ENCODE measurements around the gene CTNND2. TPM values are rescaled to one million over a fixed set of nuclear protein-coding genes. Genes with fewer than 3 reads are reported as not detected.

Gene CTNND2
- total and polyA plus RNA-seq, 5 experiments from 2014 or later: not detected

DNA sequence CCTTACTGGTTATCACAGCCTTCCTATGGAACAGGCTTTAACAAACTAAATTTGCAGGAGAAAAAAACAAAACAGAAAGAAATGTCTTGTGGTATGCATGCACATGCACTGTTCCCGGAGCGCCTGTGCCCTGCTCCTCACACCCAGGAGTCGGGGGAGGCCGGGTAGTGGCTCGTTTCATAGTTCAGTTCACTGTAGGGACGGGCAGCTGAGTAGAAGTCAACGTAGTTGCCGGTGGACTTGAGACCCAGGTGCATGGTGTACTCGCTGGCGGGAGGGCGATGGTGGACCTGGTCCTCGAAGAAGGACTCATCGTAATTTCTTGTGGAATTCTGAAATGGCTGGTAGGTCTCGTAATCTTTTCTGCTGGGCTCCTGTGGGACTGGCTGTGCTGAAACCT, 930.9 kb downstream of the CTNND2 start:
- POLR2A ChIA-PET: no interaction called here

DNA sequence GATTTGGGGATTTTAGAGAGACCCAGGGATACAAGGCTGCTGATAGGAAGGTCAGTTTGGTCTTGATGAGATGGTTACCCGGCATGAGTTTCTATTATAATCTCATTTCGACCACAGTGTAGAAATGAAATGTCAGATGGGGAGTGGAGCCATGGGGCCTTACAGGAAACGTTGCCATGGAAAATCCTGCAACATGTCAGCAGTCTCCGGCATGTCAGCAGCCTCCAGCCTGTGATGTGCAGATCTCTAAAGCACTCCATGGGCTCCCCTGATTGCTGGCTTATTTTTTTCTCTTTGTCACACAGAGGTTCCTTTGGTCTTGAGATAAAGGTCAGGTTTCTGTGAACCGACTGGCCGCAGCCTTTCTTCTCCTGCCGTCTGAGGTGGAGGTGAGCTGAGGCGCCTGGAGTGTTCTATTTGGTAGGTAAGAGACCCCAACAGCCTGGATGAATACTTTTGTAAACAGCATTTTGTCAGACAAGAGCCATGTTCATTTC, 934.5 kb downstream of the CTNND2 start:
- H3K4me3 Mint-ChIP-seq: no peak overlapping the region
- H3K36me3 Mint-ChIP-seq: no peaks in the 10 kb centered on the region
- POLR2A ChIA-PET: no interaction called here

More for the DNA sequence above, 930.9 kb downstream of the CTNND2 start:
- DNase-seq (no peak), ATAC-seq (no peak)
- Mint-ChIP-seq H3K27me3 (peaks cover 0 to 10% (median 2%) of the 10 kb centered on the region in 5 donors), H3K9me3 (no peaks in the 10 kb centered on the region), H3K27ac (no peak overlapping the region), H3K36me3 (no peaks in the 10 kb centered on the region), H3K4me1 (no peaks in the 10 kb centered on the region), H3K4me3 (no peak overlapping the region)

DNA sequence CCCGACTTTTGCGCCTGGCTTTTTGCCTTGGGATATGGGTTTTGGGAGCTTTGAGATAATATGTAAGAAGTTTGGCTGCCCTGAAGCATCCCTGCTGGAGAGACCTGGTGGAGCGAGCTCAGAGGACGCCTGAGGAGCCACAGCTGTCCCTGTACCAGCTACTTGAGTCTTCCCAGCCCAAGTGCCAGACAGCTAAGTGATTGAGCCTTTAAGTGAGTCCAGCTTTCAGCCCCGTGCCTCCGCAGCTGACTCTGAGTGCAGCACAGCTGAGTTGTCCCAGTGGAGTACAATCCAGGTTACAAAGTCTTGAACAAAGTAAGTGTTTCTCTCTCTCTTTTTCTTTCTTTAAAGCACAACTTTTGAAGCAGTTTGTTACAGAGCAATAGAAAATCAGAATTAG, 939.4 kb downstream of the CTNND2 start:
- Mint-ChIP-seq H3K4me3 (no peak overlapping the region), H3K27ac (no peak overlapping the region), H3K27me3 (peaks cover 0 to 11% (median 0%) of the 10 kb centered on the region in 5 donors), H3K9me3 (peaks cover 0 to 5% (median 1%) of the 10 kb centered on the region in 9 donors), H3K36me3 (peaks cover 0 to 3% (median 0%) of the 10 kb centered on the region in 3 donors), H3K4me1 (peaks cover 6 to 9% (median 7%) of the 10 kb centered on the region in 4 donors)
- no peak for ATAC-seq
- POLR2A ChIA-PET: no interaction called here
- DNase-seq: no peak

More for the DNA sequence above, 934.5 kb downstream of the CTNND2 start:
- no peaks in the 10 kb centered on the region for H3K4me1 Mint-ChIP-seq
- ATAC-seq: no peak
- H3K9me3 Mint-ChIP-seq: no peaks in the 10 kb centered on the region
- DNase-seq: no peak
- peaks cover 0 to 15% (median 0%) of the 10 kb centered on the region in 5 donors for H3K27me3 Mint-ChIP-seq
- H3K27ac Mint-ChIP-seq: no peak overlapping the region

DNA sequence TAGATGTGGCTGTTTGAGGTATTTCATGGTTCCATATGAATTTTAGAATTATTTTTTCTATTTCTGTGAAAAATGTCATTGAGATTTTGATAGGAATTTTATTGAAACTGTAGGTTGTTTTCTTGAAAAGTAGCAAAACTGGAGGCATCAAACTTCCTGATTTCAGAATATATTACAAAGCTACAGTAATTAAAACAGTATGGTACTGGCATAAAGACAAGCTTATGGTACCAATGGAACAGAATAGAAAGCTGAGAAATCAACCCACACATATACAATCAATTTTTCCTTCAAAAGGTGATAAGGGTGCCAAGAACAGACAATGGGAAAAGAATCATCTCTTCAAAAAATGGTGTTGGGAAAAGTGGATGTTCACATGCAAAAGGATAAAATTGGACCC, 945.5 kb downstream of the CTNND2 start:
- no peak overlapping the region for H3K4me3 Mint-ChIP-seq

DNA sequence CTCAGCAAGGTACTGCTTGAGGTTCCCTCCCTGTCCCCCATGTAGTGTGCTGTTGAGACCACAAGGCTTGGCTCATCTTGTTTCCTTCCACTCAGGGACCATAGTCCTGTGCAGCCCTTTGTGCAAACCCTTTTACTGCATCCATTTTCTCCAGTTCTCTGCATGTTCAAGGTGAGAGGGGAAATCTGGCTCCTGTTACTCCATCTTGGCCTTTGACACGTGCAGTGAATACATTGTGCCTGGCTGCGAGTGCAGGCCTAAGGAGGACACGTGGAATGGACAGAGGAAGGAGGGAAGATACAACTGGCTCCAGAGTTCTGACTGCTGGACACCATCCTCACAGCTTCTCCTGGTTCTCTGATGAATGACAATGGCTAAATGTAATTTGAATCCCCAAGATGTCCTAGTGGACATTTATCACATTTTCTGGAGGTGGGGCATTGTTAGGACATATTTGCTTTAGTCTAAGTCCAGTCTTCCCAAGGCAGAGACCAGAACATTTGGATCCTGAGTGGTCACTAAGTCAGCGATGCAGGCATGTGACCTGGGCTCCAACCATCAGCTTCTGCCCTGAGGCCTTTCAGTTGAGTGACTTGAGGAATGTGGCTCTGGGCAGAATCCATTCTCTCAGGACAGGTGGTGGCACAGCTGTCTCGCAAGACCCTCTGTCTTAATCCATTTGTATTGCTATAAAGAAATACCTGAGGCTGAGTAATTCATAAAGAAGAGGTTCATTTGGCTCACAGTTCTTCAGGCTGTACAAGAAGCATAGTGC, 954.2 kb downstream of the CTNND2 start:
- H3K36me3 Mint-ChIP-seq: no peaks in the 10 kb centered on the region
- H3K4me3 Mint-ChIP-seq: no peak overlapping the region

More for the DNA sequence above, 945.5 kb downstream of the CTNND2 start:
- Mint-ChIP-seq H3K4me1 (peaks cover 6 to 9% (median 7%) of the 10 kb centered on the region in 4 donors), H3K9me3 (peaks cover 0 to 16% (median 6%) of the 10 kb centered on the region in 9 donors), H3K27ac (no peak overlapping the region), H3K27me3 (peaks cover 0 to under 1% (median 0%) of the 10 kb centered on the region in 5 donors), H3K36me3 (peaks cover 0 to 9% (median 4%) of the 10 kb centered on the region in 3 donors)
- no peak for DNase-seq
- ATAC-seq: no peak
- POLR2A ChIA-PET: no interaction called here

DNA sequence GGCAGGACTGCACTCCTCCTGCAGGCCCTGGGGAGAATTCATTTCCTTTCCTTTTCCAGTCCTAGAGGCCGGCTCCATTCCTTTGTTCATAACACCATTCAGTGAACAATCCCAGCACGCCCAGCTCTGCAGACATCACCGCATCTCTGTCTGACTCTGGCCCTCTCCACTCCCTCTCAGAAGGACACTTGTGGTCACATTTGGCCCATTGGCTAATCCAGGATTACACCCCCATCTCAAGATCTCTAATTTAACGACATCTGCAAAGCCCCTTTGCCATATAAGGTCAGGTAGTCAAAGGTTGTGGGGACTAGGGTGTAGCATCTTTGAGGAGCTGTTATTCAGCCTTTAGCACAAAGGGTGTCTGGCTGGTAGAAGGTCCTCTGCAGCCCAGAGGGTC, 958.2 kb downstream of the CTNND2 start:
- Mint-ChIP-seq H3K4me3 (no peak overlapping the region), H3K36me3 (no peaks in the 10 kb centered on the region), H3K9me3 (peaks cover 0 to 2% (median 0%) of the 10 kb centered on the region in 9 donors), H3K4me1 (peaks cover 0 to 2% (median 0%) of the 10 kb centered on the region in 4 donors), H3K27ac (no peak overlapping the region), H3K27me3 (peaks cover 3 to 24% (median 8%) of the 10 kb centered on the region in 5 donors)
- DNase-seq: no peak
- POLR2A ChIA-PET: no interaction called here
- ATAC-seq: no peak

More for the DNA sequence above, 954.2 kb downstream of the CTNND2 start:
- Mint-ChIP-seq H3K27ac (no peak overlapping the region), H3K9me3 (peaks cover 0 to 5% (median 0%) of the 10 kb centered on the region in 9 donors), H3K27me3 (peaks cover 4 to 19% (median 8%) of the 10 kb centered on the region in 5 donors), H3K4me1 (peaks cover 0 to 2% (median 0%) of the 10 kb centered on the region in 4 donors)
- POLR2A ChIA-PET: no interaction called here
- no peak for DNase-seq
- ATAC-seq: no peak

DNA sequence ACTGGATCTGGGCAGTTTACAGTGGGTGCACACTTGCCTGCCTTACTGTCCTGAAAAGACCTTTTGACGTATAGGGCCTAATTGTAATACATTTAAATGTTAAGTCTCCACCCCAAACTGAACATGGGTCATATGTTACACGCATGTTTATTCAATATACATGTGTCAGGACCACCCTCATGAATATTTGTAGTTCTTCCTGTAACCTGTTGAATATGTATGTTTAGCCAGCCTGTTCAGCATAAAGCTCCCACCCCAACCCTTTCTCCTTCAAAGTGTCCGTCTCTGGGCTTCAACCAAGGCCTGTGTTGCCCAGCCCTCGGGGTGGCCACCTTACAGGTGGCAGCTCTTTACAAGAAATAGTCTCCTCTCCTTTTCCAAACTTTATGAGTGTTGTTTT, 962.3 kb downstream of the CTNND2 start:
- POLR2A ChIA-PET: no interaction called here
- H3K36me3 Mint-ChIP-seq: no peaks in the 10 kb centered on the region
- H3K27me3 Mint-ChIP-seq: peaks cover 2 to 13% (median 5%) of the 10 kb centered on the region in 5 donors
- no peaks in the 10 kb centered on the region for H3K4me1 Mint-ChIP-seq
- no peak overlapping the region for H3K4me3 Mint-ChIP-seq
- ATAC-seq (no peak), DNase-seq (no peak)
- H3K9me3 Mint-ChIP-seq: peaks cover 0 to 2% (median 0%) of the 10 kb centered on the region in 9 donors
- H3K27ac Mint-ChIP-seq: no peak overlapping the region

DNA sequence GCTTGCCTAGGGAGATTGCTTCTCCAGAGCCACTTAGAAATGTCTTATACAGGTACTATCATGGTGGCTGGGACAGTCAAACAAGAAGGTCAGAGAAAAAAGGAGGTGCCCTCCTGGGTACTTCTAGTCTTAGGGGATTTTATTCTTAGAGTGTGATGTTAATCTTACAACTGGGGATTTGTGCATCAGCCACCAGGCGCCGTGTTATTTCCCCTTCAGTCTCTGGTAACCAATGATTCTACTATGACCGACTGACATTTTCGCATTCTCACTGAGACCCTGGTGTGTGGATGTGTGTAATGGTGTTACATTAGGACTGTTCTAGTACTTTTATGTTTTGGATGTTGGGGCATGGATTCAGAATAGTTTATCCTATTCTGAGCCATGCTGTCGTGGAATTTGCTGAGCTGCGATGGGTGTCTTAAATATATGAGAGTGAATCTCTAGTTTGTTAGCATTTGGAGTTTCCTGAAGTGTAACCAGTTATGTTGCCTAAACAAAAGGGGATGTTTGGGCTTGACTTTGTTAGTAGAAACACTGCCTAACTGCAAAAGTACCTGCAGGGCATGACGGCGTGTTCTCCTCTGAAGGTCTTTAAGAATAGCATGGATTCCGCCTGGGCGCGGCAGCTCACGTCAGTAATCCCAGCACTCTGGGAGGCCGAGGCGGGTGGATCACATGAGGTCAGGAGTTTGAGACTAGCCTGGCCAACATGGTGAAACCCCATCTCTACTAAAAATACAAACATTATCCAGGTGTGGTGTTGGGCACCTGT, 968.0 kb downstream of the CTNND2 start:
- Mint-ChIP-seq H3K4me3 (no peak overlapping the region), H3K4me1 (no peaks in the 10 kb centered on the region), H3K27me3 (peaks cover 5 to 21% (median 12%) of the 10 kb centered on the region in 5 donors), H3K9me3 (peaks cover 0 to 2% (median 0%) of the 10 kb centered on the region in 9 donors), H3K27ac (no peak overlapping the region), H3K36me3 (no peaks in the 10 kb centered on the region)
- POLR2A ChIA-PET: no interaction called here
- no peak for ATAC-seq
- DNase-seq: no peak

DNA sequence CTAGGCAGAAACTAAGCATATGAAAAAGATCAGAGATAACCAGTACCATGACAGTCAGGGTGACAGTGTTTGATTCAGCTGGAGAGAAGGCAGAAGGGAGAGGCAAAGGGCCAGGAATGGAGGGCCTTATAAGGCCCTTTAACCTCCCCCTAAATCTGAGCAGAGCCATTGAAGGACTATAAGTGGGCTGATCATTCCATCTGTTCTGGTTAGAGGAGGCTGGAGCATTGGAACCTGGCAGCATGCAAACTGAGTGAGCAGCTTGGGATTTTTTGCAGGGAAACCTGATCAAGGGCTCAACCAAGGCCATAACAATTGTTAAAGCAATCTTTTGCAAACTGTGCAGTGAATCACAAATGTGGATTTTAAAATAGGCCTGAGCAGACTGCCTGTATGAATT, 968.7 kb downstream of the CTNND2 start:
- H3K4me1 Mint-ChIP-seq: no peaks in the 10 kb centered on the region
- no peak for ATAC-seq
- POLR2A ChIA-PET: no interaction called here

DNA sequence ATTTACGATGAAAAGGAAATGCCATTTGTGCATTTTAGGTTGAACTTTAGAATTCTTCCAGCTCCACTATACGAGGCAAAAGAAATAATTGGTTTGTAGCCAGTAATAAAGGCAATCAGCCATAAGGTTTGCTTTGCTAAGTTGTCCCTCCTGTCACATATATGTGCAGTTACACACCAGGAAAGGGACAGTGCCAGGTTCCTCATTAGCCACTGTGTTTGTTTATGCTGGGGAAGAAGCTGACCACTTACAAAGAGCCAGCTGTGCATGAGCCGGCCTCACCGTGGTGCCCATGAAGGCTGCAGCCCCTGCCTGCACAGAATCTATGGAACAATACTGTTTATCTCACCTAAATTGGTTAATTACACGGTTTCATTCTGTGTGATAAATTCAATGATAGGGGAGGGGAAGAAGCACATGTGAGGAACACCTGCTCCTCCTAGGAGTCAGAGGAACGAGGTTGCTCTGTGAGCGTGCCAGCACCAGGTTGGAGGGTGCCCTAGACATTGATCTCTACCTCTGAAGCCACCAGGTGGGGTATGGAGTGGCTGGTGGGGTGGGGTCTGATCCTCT, 969.4 kb downstream of the CTNND2 start:
- DNase-seq: no peak
- Mint-ChIP-seq H3K27me3 (peaks cover 5 to 16% (median 12%) of the 10 kb centered on the region in 5 donors), H3K36me3 (peaks cover 0 to 1% (median 0%) of the 10 kb centered on the region in 3 donors), H3K9me3 (peaks cover 0 to 7% (median 2%) of the 10 kb centered on the region in 9 donors), H3K4me1 (no peaks in the 10 kb centered on the region), H3K4me3 (no peak overlapping the region), H3K27ac (no peak overlapping the region)
- ATAC-seq: no peak
- POLR2A ChIA-PET: no interaction called here

More for the DNA sequence above, 968.7 kb downstream of the CTNND2 start:
- no peaks in the 10 kb centered on the region for H3K36me3 Mint-ChIP-seq
- no peak for DNase-seq
- peaks cover 0 to 1% (median 0%) of the 10 kb centered on the region in 9 donors for H3K9me3 Mint-ChIP-seq
- no peak overlapping the region for H3K4me3 Mint-ChIP-seq
- no peak overlapping the region for H3K27ac Mint-ChIP-seq
- peaks cover 5 to 21% (median 12%) of the 10 kb centered on the region in 5 donors for H3K27me3 Mint-ChIP-seq

DNA sequence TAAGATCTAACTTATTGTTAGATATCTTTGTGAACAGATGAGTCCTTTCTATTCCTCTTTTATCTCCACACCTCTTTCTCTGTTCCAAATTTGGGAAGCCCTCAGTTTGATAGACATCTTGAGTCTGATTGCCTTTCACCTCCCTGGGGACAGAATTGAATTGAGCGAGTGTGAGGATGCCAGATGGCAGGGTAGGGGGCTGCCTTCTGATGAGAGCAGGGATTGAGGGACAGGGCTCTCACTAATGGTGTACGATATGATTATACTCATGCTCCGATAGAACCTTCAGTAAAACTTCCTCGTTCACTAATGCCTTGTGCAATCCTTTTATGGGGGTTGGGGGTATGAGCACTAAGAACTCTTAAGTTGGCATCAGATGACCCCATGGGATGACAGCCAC, 971.1 kb downstream of the CTNND2 start:
- Mint-ChIP-seq H3K4me3 (no peak overlapping the region), H3K9me3 (peaks cover 6 to 17% (median 9%) of the 10 kb centered on the region in 9 donors), H3K27ac (no peak overlapping the region), H3K27me3 (peaks cover 5 to 14% (median 9%) of the 10 kb centered on the region in 5 donors), H3K36me3 (peaks cover 0 to 7% (median 0%) of the 10 kb centered on the region in 3 donors), H3K4me1 (no peaks in the 10 kb centered on the region)
- no peak for DNase-seq
- POLR2A ChIA-PET: no interaction called here
- no peak for ATAC-seq

DNA sequence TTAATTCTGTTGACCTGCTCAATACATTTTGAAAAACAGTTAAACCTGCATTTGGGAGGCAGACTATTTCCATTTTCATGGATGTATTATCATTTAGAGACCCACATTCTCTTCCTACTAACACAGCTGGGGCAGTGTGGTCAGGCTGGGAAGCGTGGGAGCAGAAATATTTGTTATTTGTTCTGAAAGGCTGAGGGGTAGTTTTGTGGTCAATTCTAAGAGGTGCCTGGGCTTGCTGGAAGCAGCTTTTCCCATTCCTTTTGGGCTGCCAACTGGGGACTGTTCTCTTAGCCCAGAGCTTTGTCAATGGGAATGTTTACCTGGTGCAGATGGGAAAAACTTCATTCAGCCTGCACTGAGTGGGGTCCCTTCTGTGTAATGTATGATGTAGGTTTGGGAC, 971.8 kb downstream of the CTNND2 start:
- peaks cover 6 to 17% (median 9%) of the 10 kb centered on the region in 9 donors for H3K9me3 Mint-ChIP-seq
- H3K36me3 Mint-ChIP-seq: peaks cover 0 to 7% (median 0%) of the 10 kb centered on the region in 3 donors
- POLR2A ChIA-PET: no interaction called here
- H3K4me3 Mint-ChIP-seq: no peak overlapping the region
- DNase-seq: no peak
- H3K27me3 Mint-ChIP-seq: peaks cover 5 to 13% (median 9%) of the 10 kb centered on the region in 5 donors
- H3K27ac Mint-ChIP-seq: no peak overlapping the region
- H3K4me1 Mint-ChIP-seq: no peaks in the 10 kb centered on the region
- ATAC-seq: no peak
